Measurements from ENCODE around the gene MATN1. TPM values are rescaled to one million over a fixed set of nuclear protein-coding genes. Genes with fewer than 3 reads are reported as not detected.
"Not testable (repeated sequence)": the region's sequence is repeated elsewhere in the genome, so short reads cannot be mapped to it uniquely, and the experiment has no call there.

Gene MATN1
- polyA plus RNA-seq, 4 donors = 0.03 to 0.32 TPM; not detected in 2

GRCh38 chr1:30692201-30692947 lies 31.0 kb downstream of the MATN1 start:
- no peaks in the 10 kb centered on the region for H3K4me1 ChIP-seq (ENCODE audit: control insufficient read depth in 3 of 3, insufficient read depth in 2 of 3, low read depth in 1 of 3, low read length in 2 of 3)
- no peak overlapping the region for H3K4me3 ChIP-seq (ENCODE audit: low read depth in 1 of 3, low read length in 3 of 3)
- no peak for FAIRE-seq
- H3K27me3 ChIP-seq (ENCODE audit: control insufficient read depth in 3 of 3, insufficient read depth in 3 of 3, low read length in 3 of 3) = peaks cover 0 to 5% (median 4%) of the 10 kb centered on the region in 3 donors
- H3K27ac ChIP-seq (ENCODE audit: low read depth in 1 of 3, low read length in 2 of 3) = no peak overlapping the region
- DNase-seq = no peak
- 66 to 69% (median 69%) methylated on average over 7 of the region's 7 CpGs for WGBS, 3 donors
- H3K9me3 ChIP-seq (ENCODE audit: control insufficient read depth in 2 of 2, insufficient read depth in 1 of 2, low read depth in 1 of 2, low read length in 1 of 2) = peaks cover 0 to under 1% of the 10 kb centered on the region in 2 donors
- no peaks in the 10 kb centered on the region for H3K36me3 ChIP-seq (ENCODE audit: control insufficient read depth in 3 of 3, insufficient read depth in 2 of 3, low read depth in 1 of 3, low read length in 3 of 3)

GRCh38 chr1:30691480-30691879 lies 31.9 kb downstream of the MATN1 start:
- FAIRE-seq (no peak), DNase-seq (no peak)
- 41 to 60% (median 59%) methylated on average over 5 of the region's 5 CpGs for WGBS, 3 donors

GRCh38 chr1:30689901-30690645 lies 33.3 kb downstream of the MATN1 start:
- H3K9me3 ChIP-seq (ENCODE audit: control insufficient read depth in 2 of 2, insufficient read depth in 1 of 2, low read depth in 1 of 2, low read length in 1 of 2) = no peaks in the 10 kb centered on the region
- 23 to 40% (median 37%) methylated on average over 7 of the region's 7 CpGs for WGBS, 3 donors
- H3K27ac ChIP-seq (ENCODE audit: low read depth in 1 of 3, low read length in 2 of 3) = no peak overlapping the region
- H3K4me1 ChIP-seq (ENCODE audit: control insufficient read depth in 3 of 3, insufficient read depth in 2 of 3, low read depth in 1 of 3, low read length in 2 of 3) = no peaks in the 10 kb centered on the region
- FAIRE-seq = no peak
- H3K36me3 ChIP-seq (ENCODE audit: control insufficient read depth in 3 of 3, insufficient read depth in 2 of 3, low read depth in 1 of 3, low read length in 3 of 3) = no peaks in the 10 kb centered on the region
- no peak for DNase-seq
- no peak overlapping the region for H3K4me3 ChIP-seq (ENCODE audit: low read depth in 1 of 3, low read length in 3 of 3)
- peaks cover 0 to 10% (median 5%) of the 10 kb centered on the region in 3 donors for H3K27me3 ChIP-seq (ENCODE audit: control insufficient read depth in 3 of 3, insufficient read depth in 3 of 3, low read length in 3 of 3)

More at GRCh38 chr1:30691480-30691879, 31.9 kb downstream of the MATN1 start:
- Histone ChIP-seq H3K27ac (ENCODE audit: low read depth in 1 of 3, low read length in 2 of 3) (no peak overlapping the region), H3K27me3 (ENCODE audit: control insufficient read depth in 3 of 3, insufficient read depth in 3 of 3, low read length in 3 of 3) (peaks cover 0 to 5% (median 4%) of the 10 kb centered on the region in 3 donors), H3K4me3 (ENCODE audit: low read depth in 1 of 3, low read length in 3 of 3) (no peak overlapping the region), H3K36me3 (ENCODE audit: control insufficient read depth in 3 of 3, insufficient read depth in 2 of 3, low read depth in 1 of 3, low read length in 3 of 3) (no peaks in the 10 kb centered on the region), H3K4me1 (ENCODE audit: control insufficient read depth in 3 of 3, insufficient read depth in 2 of 3, low read depth in 1 of 3, low read length in 2 of 3) (no peaks in the 10 kb centered on the region), H3K9me3 (ENCODE audit: control insufficient read depth in 2 of 2, insufficient read depth in 1 of 2, low read depth in 1 of 2, low read length in 1 of 2) (no peaks in the 10 kb centered on the region)

GRCh38 chr1:30688920-30689794 lies 34.2 kb downstream of the MATN1 start:
- FAIRE-seq = no peak
- 69 to 76% (median 74%) methylated on average over 11 of the region's 11 CpGs for WGBS, 3 donors
- no peak overlapping the region for H3K4me3 ChIP-seq (ENCODE audit: low read depth in 1 of 3, low read length in 3 of 3)

GRCh38 chr1:30688516-30688915 lies 34.9 kb downstream of the MATN1 start:
- not testable (repeated sequence) for FAIRE-seq; H3K36me3 ChIP-seq (ENCODE audit: control insufficient read depth in 3 of 3, insufficient read depth in 2 of 3, low read depth in 1 of 3, low read length in 3 of 3); H3K4me1 ChIP-seq (ENCODE audit: control insufficient read depth in 3 of 3, insufficient read depth in 2 of 3, low read depth in 1 of 3, low read length in 2 of 3); H3K4me3 ChIP-seq (ENCODE audit: low read depth in 1 of 3, low read length in 3 of 3); DNase-seq; H3K27ac ChIP-seq (ENCODE audit: low read depth in 1 of 3, low read length in 2 of 3); H3K9me3 ChIP-seq (ENCODE audit: control insufficient read depth in 2 of 2, insufficient read depth in 1 of 2, low read depth in 1 of 2, low read length in 1 of 2)
- WGBS, 3 donors = 79 to 92% (median 89%) methylated on average over 9 of the region's 9 CpGs
- peaks cover 0 to 19% (median 11%) of the 10 kb centered on the region in 3 donors for H3K27me3 ChIP-seq (ENCODE audit: control insufficient read depth in 3 of 3, insufficient read depth in 3 of 3, low read length in 3 of 3)

More at GRCh38 chr1:30688920-30689794, 34.2 kb downstream of the MATN1 start:
- H3K4me1 ChIP-seq (ENCODE audit: control insufficient read depth in 3 of 3, insufficient read depth in 2 of 3, low read depth in 1 of 3, low read length in 2 of 3) = no peaks in the 10 kb centered on the region
- no peak for DNase-seq
- H3K27ac ChIP-seq (ENCODE audit: low read depth in 1 of 3, low read length in 2 of 3) = no peak overlapping the region
- no peaks in the 10 kb centered on the region for H3K9me3 ChIP-seq (ENCODE audit: control insufficient read depth in 2 of 2, insufficient read depth in 1 of 2, low read depth in 1 of 2, low read length in 1 of 2)
- H3K27me3 ChIP-seq (ENCODE audit: control insufficient read depth in 3 of 3, insufficient read depth in 3 of 3, low read length in 3 of 3) = peaks cover 0 to 16% (median 11%) of the 10 kb centered on the region in 3 donors
- H3K36me3 ChIP-seq (ENCODE audit: control insufficient read depth in 3 of 3, insufficient read depth in 2 of 3, low read depth in 1 of 3, low read length in 3 of 3) = no peaks in the 10 kb centered on the region

GRCh38 chr1:30687886-30688285 lies 35.5 kb downstream of the MATN1 start:
- FAIRE-seq (no peak), DNase-seq (no peak)
- no peak overlapping the region for H3K27ac ChIP-seq (ENCODE audit: low read depth in 1 of 3, low read length in 2 of 3)
- H3K4me1 ChIP-seq (ENCODE audit: control insufficient read depth in 3 of 3, insufficient read depth in 2 of 3, low read depth in 1 of 3, low read length in 2 of 3) = no peaks in the 10 kb centered on the region
- no peaks in the 10 kb centered on the region for H3K36me3 ChIP-seq (ENCODE audit: control insufficient read depth in 3 of 3, insufficient read depth in 2 of 3, low read depth in 1 of 3, low read length in 3 of 3)
- no peak overlapping the region for H3K4me3 ChIP-seq (ENCODE audit: low read depth in 1 of 3, low read length in 3 of 3)
- no peaks in the 10 kb centered on the region for H3K9me3 ChIP-seq (ENCODE audit: control insufficient read depth in 2 of 2, insufficient read depth in 1 of 2, low read depth in 1 of 2, low read length in 1 of 2)
- H3K27me3 ChIP-seq (ENCODE audit: control insufficient read depth in 3 of 3, insufficient read depth in 3 of 3, low read length in 3 of 3) = peaks cover 0 to 20% (median 10%) of the 10 kb centered on the region in 3 donors
- WGBS, 3 donors = 91 to 92% (median 92%) methylated on average over 6 of the region's 6 CpGs

- H3K27ac ChIP-seq (ENCODE audit: low read depth in 1 of 3, low read length in 2 of 3) = no peak overlapping the region
- no peak for FAIRE-seq
- no peak overlapping the region for H3K4me3 ChIP-seq (ENCODE audit: low read depth in 1 of 3, low read length in 3 of 3)
- no peak for DNase-seq
- no peaks in the 10 kb centered on the region for H3K4me1 ChIP-seq (ENCODE audit: control insufficient read depth in 3 of 3, insufficient read depth in 2 of 3, low read depth in 1 of 3, low read length in 2 of 3)
- 58 to 79% (median 63%) methylated on average over 10 of the region's 10 CpGs for WGBS, 3 donors
- H3K9me3 ChIP-seq (ENCODE audit: control insufficient read depth in 2 of 2, insufficient read depth in 1 of 2, low read depth in 1 of 2, low read length in 1 of 2) = no peaks in the 10 kb centered on the region
- peaks cover 0 to 23% (median 12%) of the 10 kb centered on the region in 3 donors for H3K27me3 ChIP-seq (ENCODE audit: control insufficient read depth in 3 of 3, insufficient read depth in 3 of 3, low read length in 3 of 3)
- no peaks in the 10 kb centered on the region for H3K36me3 ChIP-seq (ENCODE audit: control insufficient read depth in 3 of 3, insufficient read depth in 2 of 3, low read depth in 1 of 3, low read length in 3 of 3)
Observed at GRCh38 chr1:30686236-30686935, 37.0 kb downstream of the MATN1 start.

Measured in small intestine (tissue), 7 donors.